ENCODE measurements around the gene SCN11A. TPM values are rescaled to one million over a fixed set of nuclear protein-coding genes. Genes with fewer than 3 reads are reported as not detected.

Gene SCN11A
- total and polyA plus RNA-seq, 9 of the 15 experiments (the other 6 are each of a cell fraction or from before 2014, with no cell fraction given): 0.01 to 0.05 (median 0.04) TPM; not detected in 6

- TF ChIP-seq HMBOX1 (IDR thresholded peaks at IDR 0.05): no peak
- no peak for TF ChIP-seq POLR3A (IDR thresholded peaks at IDR 0.05; ENCODE audit: borderline replicate concordance, extremely low read depth, insufficient read depth, insufficient read length)
- TF ChIP-seq ZNF551 (CRISPR knock-in tag; IDR thresholded peaks at IDR 0.05): no peak
- no peak for TF ChIP-seq SPI1 (IDR thresholded peaks at IDR 0.05; ENCODE audit: borderline replicate concordance, low read depth, low read length)
- TF ChIP-seq MLX (CRISPR knock-in tag; conservative IDR thresholded peaks at IDR 0.05): no peak
- TF ChIP-seq DEAF1 (CRISPR knock-in tag; IDR thresholded peaks at IDR 0.05): peak; percentile 32; the same call in 1 of the 2 replicates
- TF ChIP-seq NR2C1 (IDR thresholded peaks at IDR 0.05): peak; percentile 39; the same call in 1 of the 2 replicates
- peak; percentile 42; the same call in 1 of the 2 replicates for TF ChIP-seq NR2C1 (tag; IDR thresholded peaks at IDR 0.05)
- TF ChIP-seq NFIX (CRISPR knock-in tag; IDR thresholded peaks at IDR 0.05; ENCODE audit: low read depth): no peak
- TF ChIP-seq HBP1 (CRISPR knock-in tag; IDR thresholded peaks at IDR 0.05): no peak
- TF ChIP-seq PHF8 (IDR thresholded peaks at IDR 0.05; ENCODE audit: borderline replicate concordance, low read length): no peak
- peak; percentile 61 for TF ChIP-seq RBM25 (IDR thresholded peaks at IDR 0.05; ENCODE audit: low read depth, low read length, severe bottlenecking)
- no peak for TF ChIP-seq TCF3 (CRISPR knock-in tag; IDR thresholded peaks at IDR 0.05)
- no peak for TF ChIP-seq ZFP36 (IDR thresholded peaks at IDR 0.05; ENCODE audit: low read depth, low read length, partially characterized antibody)
- no peak for TF ChIP-seq KAT8 (IDR thresholded peaks at IDR 0.05; ENCODE audit: low read depth)
- no peak for TF ChIP-seq ZKSCAN8 (CRISPR knock-in tag; IDR thresholded peaks at IDR 0.05)
- TF ChIP-seq BCOR (IDR thresholded peaks at IDR 0.05): peak; percentile 43; the same call in 1 of the 2 replicates
- TF ChIP-seq CTCFL (IDR thresholded peaks at IDR 0.05; ENCODE audit: borderline replicate concordance, insufficient read depth, low read depth, low read length, poor library complexity, severe bottlenecking): peak; percentile 54
- no peak for TF ChIP-seq LARP7 (IDR thresholded peaks at IDR 0.05)
Observed at GRCh38 chr3:39101022-39101689, 49.4 kb upstream of the SCN11A start (continued).
